Spinal cord (tissue), 10 donors: ENCODE results near the gene PRKCE. TPM values are rescaled to one million over a fixed set of nuclear protein-coding genes. Genes with fewer than 3 reads are reported as not detected.

ENCODE experiments used
- DNase-seq, 6 donors: peaks; one replicate each; pipeline versions ENCODE4 v3.0.0 to v3.0.0-alpha.2; 2013 to 2015; ENCODE audit warnings: low spot score in 6 of 6, low read depth in 4 of 6
- H3K27ac ChIP-seq: one replicate; pipeline ENCODE4 v1.5.1; 2013; ENCODE audit warnings: low read depth, low read length, control low read depth
- H3K27me3 ChIP-seq: one replicate; pipeline ENCODE4 v1.6.1; 2013; ENCODE audit warnings: low read length; ENCODE audit not compliant: control insufficient read depth, insufficient read depth
- H3K36me3 ChIP-seq: one replicate; pipeline ENCODE4 v1.6.1; 2013; ENCODE audit warnings: low read length; ENCODE audit not compliant: control insufficient read depth, insufficient read depth
- H3K4me1 ChIP-seq: one replicate; pipeline ENCODE4 v1.6.1; 2013; ENCODE audit warnings: low read length; ENCODE audit not compliant: control insufficient read depth, insufficient read depth
- H3K4me3 ChIP-seq: one replicate; pipeline ENCODE4 v1.5.1; 2013; ENCODE audit warnings: low read depth, low read length, control low read depth
- H3K9me3 ChIP-seq: one replicate; pipeline ENCODE4 v1.6.1; 2013; ENCODE audit warnings: low read length; ENCODE audit not compliant: control insufficient read depth, insufficient read depth
- WGBS: methylation state at CpG from one replicate; pipeline ENCODE4 v1.1.5; 2013; ENCODE audit warnings: missing lambda C conversion rate; ENCODE audit not compliant: insufficient coverage; 5-methylcytosine and 5-hydroxymethylcytosine counted together
- polyA plus RNA-seq, 2 donors: library from polyadenylated mRNA; unstranded; fragments of 120-200 nt; gene quantifications; one replicate each; pipeline ENCODE4 v1.2.1, GENCODE V29; 2013; ENCODE audit not compliant: insufficient read length in 2 of 2
- total RNA-seq, 2 donors: library from RNA; depleted of rRNA in 1 of 2; stranded (reverse); fragments of 120-200 nt in 1 of 2; fragments of >200 nt in 1 of 2; gene quantifications; one replicate each; pipeline versions ENCODE4 v1.2.3 to v1.2.4, GENCODE V29; 2013 to 2014
- donor health status: healthy.

The PRKCE gene
- total and polyA plus RNA-seq, 4 donors = 22.9 to 48.5 (median 37.4) TPM

- Histone ChIP-seq H3K36me3 (peaks cover 14% of the 10 kb centered on the region), H3K27ac (no peak overlapping the region), H3K9me3 (no peaks in the 10 kb centered on the region), H3K4me3 (no peak overlapping the region), H3K4me1 (peaks cover 6% of the 10 kb centered on the region), H3K27me3 (no peaks in the 10 kb centered on the region)
- DNase-seq = no peak
- WGBS = 61% methylated on average over 3 of the region's 6 CpGs
These were observed 535.7 kb downstream of the PRKCE start for GRCh38 chr2:46187112-46187618.

DNA sequence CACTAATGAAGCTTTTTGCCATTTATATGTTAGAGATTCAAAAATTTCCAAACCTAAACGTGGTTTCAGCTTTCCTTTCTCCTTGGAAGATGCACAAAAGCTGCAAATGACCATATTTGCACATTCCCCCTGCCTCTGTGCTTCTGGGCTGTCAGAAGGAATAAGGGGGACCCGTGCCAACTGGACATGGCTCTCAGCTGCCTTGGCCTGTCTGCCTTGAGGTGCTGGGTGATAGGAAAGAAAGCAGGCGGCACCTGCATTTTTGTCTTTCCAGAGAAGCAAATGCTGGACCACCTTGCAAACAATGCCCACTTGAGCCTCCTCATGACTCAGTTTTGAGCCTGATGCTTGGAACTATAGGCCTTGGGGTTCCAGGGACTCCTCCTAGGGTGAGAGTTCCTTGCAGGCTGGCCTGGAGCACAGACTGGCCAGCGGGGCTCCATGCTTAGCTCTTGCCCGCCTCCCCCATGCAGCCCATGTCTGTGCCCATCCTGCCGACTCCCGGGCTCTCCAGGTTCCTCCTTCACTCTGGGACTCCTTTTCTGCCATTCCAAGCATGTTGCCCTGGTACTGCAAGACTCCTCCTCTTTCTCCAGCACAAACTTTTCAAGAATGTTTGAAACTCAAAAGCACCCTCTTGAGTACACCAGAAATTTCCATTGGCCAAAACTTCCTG lies 536.7 kb downstream of the PRKCE start:
- no peaks in the 10 kb centered on the region for H3K27me3 ChIP-seq
- H3K27ac ChIP-seq = no peak overlapping the region
- H3K4me3 ChIP-seq = no peak overlapping the region
- DNase-seq = no peak
- 80% methylated on average over 5 of the region's 7 CpGs for WGBS
- no peaks in the 10 kb centered on the region for H3K9me3 ChIP-seq
- peaks cover 12% of the 10 kb centered on the region for H3K36me3 ChIP-seq
- H3K4me1 ChIP-seq = peaks cover 6% of the 10 kb centered on the region

DNA sequence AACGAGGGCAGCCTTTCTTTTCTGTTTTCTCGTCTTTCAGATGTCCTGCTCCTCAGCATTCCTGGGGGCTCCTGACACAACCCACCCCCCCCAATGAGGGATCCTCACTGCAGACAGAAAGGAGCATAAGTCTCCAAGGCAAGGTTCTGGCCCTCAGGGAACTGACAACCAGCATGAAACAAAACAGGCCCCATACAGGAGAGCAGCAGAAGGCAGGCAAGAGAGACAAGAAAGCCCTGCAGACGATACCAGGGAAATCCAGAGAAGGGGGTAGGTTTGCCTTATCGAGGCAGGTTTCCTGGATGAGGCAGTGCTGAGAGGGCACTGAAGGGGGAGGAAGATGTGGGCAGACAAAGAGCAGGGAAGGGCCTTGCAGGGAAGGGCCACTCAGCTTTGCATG lies 541.9 kb downstream of the PRKCE start:
- no peak overlapping the region for H3K4me3 ChIP-seq
- no peak overlapping the region for H3K27ac ChIP-seq
- 83% methylated on average over 4 of the region's 4 CpGs for WGBS

DNA sequence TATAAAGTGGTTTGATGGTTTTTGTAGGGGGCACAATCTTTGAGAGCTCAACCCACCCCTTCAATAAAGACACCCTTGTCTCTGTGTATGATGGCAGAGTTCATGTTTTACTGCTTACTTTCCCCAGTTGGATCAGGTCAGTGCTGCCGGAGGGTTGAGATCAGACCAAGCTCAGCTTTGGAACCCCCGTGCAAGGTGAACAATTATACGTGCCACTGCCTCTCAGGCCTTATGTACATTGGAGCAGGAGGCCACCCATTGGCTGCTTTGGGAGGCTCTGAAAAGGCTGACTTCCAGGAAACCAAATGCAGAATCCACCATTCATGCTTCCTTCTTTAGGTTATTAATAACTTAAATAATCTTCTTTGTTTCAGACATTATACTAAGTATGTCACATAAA lies 542.4 kb downstream of the PRKCE start:
- H3K4me3 ChIP-seq = no peak overlapping the region
- no peak for DNase-seq
- 93% methylated on average over 2 of the region's 3 CpGs for WGBS
- no peaks in the 10 kb centered on the region for H3K4me1 ChIP-seq
- no peaks in the 10 kb centered on the region for H3K9me3 ChIP-seq
- no peak overlapping the region for H3K27ac ChIP-seq
- no peaks in the 10 kb centered on the region for H3K27me3 ChIP-seq
- H3K36me3 ChIP-seq = no peaks in the 10 kb centered on the region

More for the DNA sequence above, 541.9 kb downstream of the PRKCE start:
- Histone ChIP-seq H3K36me3 (no peaks in the 10 kb centered on the region), H3K27me3 (no peaks in the 10 kb centered on the region), H3K9me3 (no peaks in the 10 kb centered on the region), H3K4me1 (peaks cover 1% of the 10 kb centered on the region)
- no peak for DNase-seq

GRCh38 chr2:46194856-46195255 lies 543.4 kb downstream of the PRKCE start:
- no peak for DNase-seq
- Histone ChIP-seq H3K27ac (no peak overlapping the region), H3K36me3 (no peaks in the 10 kb centered on the region), H3K27me3 (no peaks in the 10 kb centered on the region), H3K4me3 (no peak overlapping the region), H3K9me3 (no peaks in the 10 kb centered on the region), H3K4me1 (no peaks in the 10 kb centered on the region)
- WGBS = 67% methylated on average over 2 of the region's 2 CpGs

- H3K9me3 ChIP-seq = no peaks in the 10 kb centered on the region
- H3K27ac ChIP-seq = no peak overlapping the region
- H3K27me3 ChIP-seq = no peaks in the 10 kb centered on the region
- 89% methylated on average over 7 of the region's 10 CpGs for WGBS
- no peaks in the 10 kb centered on the region for H3K36me3 ChIP-seq
- no peaks in the 10 kb centered on the region for H3K4me1 ChIP-seq
- DNase-seq = no peak
- no peak overlapping the region for H3K4me3 ChIP-seq
These were observed 544.3 kb downstream of the PRKCE start for GRCh38 chr2:46195819-46196218.

- no peaks in the 10 kb centered on the region for H3K27me3 ChIP-seq
- whole genome bisulfite sequencing = 86% methylated on average over 4 of the region's 5 CpGs
These were observed 545.5 kb downstream of the PRKCE start for GRCh38 chr2:46196871-46197462.

DNA sequence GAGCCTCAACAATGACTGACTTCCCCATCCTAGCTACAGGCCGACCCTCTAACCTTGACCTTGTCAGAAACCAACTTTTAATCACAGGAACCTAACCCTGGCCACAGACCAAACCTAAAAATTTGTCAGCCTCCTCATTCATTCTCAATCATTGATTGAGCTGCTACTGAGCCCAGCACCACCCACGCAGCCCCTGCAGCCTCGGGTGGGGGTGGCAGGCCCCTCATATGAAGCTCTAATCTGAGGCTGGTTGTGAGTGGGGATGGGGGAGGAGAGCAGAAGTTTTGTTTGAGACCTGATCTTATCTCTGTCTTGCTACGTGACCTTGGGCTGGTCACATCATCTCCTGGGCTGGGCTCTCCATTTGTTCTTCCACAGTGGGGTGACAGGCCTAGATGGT lies 546.2 kb downstream of the PRKCE start:
- DNase-seq = no peak
- 97% methylated on average over 4 of the region's 4 CpGs for WGBS
- H3K4me3 ChIP-seq = no peak overlapping the region
- no peaks in the 10 kb centered on the region for H3K27me3 ChIP-seq
- H3K27ac ChIP-seq = no peak overlapping the region
- no peaks in the 10 kb centered on the region for H3K9me3 ChIP-seq
- H3K4me1 ChIP-seq = no peaks in the 10 kb centered on the region
- H3K36me3 ChIP-seq = no peaks in the 10 kb centered on the region

More at GRCh38 chr2:46196871-46197462, 545.5 kb downstream of the PRKCE start:
- H3K4me1 ChIP-seq = no peaks in the 10 kb centered on the region
- H3K27ac ChIP-seq = no peak overlapping the region
- no peaks in the 10 kb centered on the region for H3K36me3 ChIP-seq
- H3K9me3 ChIP-seq = no peaks in the 10 kb centered on the region
- no peak overlapping the region for H3K4me3 ChIP-seq
- no peak for DNase-seq

DNA sequence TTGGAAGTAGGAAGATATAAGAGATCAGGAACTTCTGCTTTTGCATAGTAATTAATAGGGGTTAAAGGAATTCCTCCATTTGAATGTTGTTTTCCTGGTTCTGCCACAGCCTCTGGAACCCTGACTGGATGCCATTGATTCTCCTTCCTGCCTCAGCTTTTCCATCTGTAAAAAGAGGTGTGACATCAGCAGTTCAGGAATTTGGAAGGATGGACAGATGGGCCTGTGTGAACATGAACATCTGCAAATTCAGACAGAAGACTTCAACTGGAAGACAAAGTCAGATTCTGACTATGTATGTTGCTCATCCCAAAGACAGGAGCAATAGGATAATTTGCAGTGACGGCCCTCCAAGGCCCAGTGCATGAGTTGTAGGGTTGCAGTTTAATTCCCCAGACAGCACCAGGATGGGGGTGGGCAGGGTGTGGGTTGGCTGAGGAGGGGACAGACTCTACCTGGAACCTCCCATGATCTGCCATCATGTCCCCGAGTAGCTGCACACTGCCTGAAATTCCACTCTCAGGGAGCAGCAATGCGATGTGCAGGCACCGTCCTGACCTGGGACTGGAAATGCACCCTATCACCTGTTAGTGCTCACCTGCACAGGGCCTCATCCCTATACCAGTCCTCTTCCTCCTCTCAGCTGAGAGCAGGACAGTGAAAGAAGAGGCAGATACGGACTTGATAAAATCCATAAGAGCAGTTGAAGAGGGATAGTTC lies 546.8 kb downstream of the PRKCE start:
- WGBS = 100% methylated on average over 2 of the region's 5 CpGs
- no peak overlapping the region for H3K4me3 ChIP-seq
- H3K27ac ChIP-seq = no peak overlapping the region
- no peaks in the 10 kb centered on the region for H3K9me3 ChIP-seq
- no peaks in the 10 kb centered on the region for H3K4me1 ChIP-seq
- no peaks in the 10 kb centered on the region for H3K36me3 ChIP-seq
- DNase-seq = no peak
- H3K27me3 ChIP-seq = no peaks in the 10 kb centered on the region
